HG03064 (cell line): ENCODE data around the gene FMN1.
"Not testable (repeated sequence)": the region's sequence is repeated elsewhere in the genome, so short reads cannot be mapped to it uniquely, and the experiment has no call there.

ENCODE experiments used
- ATAC-seq: cut with Tn5 transposase; IDR thresholded peaks from one replicate; pipeline ENCODE4 v1.9.1; 2021; ENCODE audit warnings: low read depth; ENCODE audit not compliant: unreplicated experiment

FMN1 gene

GRCh38 chr15:33095641-33096040 is 98.9 kb downstream of the FMN1 start:
- ATAC-seq, result no peak

- ATAC-seq, result no peak
Observed at GRCh38 chr15:33094336-33094735, 100.2 kb downstream of the FMN1 start.

- no peak for ATAC-seq
Observed at GRCh38 chr15:33093222-33093621, 101.3 kb downstream of the FMN1 start.

GRCh38 chr15:33091983-33092693 is 102.4 kb downstream of the FMN1 start:
- no peak for ATAC-seq

GRCh38 chr15:33089878-33090757 is 104.4 kb downstream of the FMN1 start:
- ATAC-seq, result no peak

GRCh38 chr15:33089165-33089877 is 105.2 kb downstream of the FMN1 start:
- no peak for ATAC-seq

GRCh38 chr15:33086500-33087121 is 107.9 kb downstream of the FMN1 start:
- ATAC-seq, result no peak

- ATAC-seq, result no peak
Observed at GRCh38 chr15:33084661-33085060, 109.9 kb downstream of the FMN1 start.

- no peak for ATAC-seq
Observed at GRCh38 chr15:33083232-33084081, 111.1 kb downstream of the FMN1 start.

GRCh38 chr15:33080006-33080405 is 114.5 kb downstream of the FMN1 start:
- ATAC-seq, result no peak

- no peak for ATAC-seq
Observed at GRCh38 chr15:33078607-33079006, 115.9 kb downstream of the FMN1 start.

- no peak for ATAC-seq
Observed at GRCh38 chr15:33076937-33077336, 117.6 kb downstream of the FMN1 start.

- ATAC-seq, result no peak
Observed at GRCh38 chr15:33074942-33075341, 119.6 kb downstream of the FMN1 start.

- ATAC-seq, result no peak
Observed at GRCh38 chr15:33074212-33074611, 120.3 kb downstream of the FMN1 start.

- no peak for ATAC-seq
Observed at GRCh38 chr15:33071451-33071850, 123.1 kb downstream of the FMN1 start.

GRCh38 chr15:33069903-33070302 is 124.6 kb downstream of the FMN1 start:
- ATAC-seq, result not testable (repeated sequence)

- ATAC-seq, result no peak
Observed at GRCh38 chr15:33069161-33069560, 125.4 kb downstream of the FMN1 start.

- ATAC-seq, result no peak
Observed at GRCh38 chr15:33068511-33068990, 126.0 kb downstream of the FMN1 start.

- no peak for ATAC-seq
Observed at GRCh38 chr15:33068007-33068481, 126.5 kb downstream of the FMN1 start.

- ATAC-seq, result no peak
Observed at GRCh38 chr15:33067456-33067855, 127.1 kb downstream of the FMN1 start.
